LNCaP clone FGC (cell line): ENCODE data around the gene CPA3.

Experiments
- DNase-seq: peaks from one replicate; pipeline ENCODE4 v3.0.0-alpha.2; 2011; ENCODE audit warnings: low read depth
- H3K4me3 ChIP-seq: 2 replicates; pipeline ENCODE4 v1.5.1; 2011; ENCODE audit warnings: mild to moderate bottlenecking, low read depth, low read length, control low read depth
- TF ChIP-seq, protein P1 (sequence below): IDR thresholded peaks from 2 replicates; pipeline ENCODE4 v1.5.1; 2012; ENCODE audit warnings: mild to moderate bottlenecking; ENCODE audit not compliant: control insufficient read depth, insufficient read depth; ENCODE audit errors: extremely low read depth

CPA3 gene

GRCh38 chr3:148911173-148911572, 46.1 kb downstream of the CPA3 start:
- TF ChIP-seq, protein P1, sequence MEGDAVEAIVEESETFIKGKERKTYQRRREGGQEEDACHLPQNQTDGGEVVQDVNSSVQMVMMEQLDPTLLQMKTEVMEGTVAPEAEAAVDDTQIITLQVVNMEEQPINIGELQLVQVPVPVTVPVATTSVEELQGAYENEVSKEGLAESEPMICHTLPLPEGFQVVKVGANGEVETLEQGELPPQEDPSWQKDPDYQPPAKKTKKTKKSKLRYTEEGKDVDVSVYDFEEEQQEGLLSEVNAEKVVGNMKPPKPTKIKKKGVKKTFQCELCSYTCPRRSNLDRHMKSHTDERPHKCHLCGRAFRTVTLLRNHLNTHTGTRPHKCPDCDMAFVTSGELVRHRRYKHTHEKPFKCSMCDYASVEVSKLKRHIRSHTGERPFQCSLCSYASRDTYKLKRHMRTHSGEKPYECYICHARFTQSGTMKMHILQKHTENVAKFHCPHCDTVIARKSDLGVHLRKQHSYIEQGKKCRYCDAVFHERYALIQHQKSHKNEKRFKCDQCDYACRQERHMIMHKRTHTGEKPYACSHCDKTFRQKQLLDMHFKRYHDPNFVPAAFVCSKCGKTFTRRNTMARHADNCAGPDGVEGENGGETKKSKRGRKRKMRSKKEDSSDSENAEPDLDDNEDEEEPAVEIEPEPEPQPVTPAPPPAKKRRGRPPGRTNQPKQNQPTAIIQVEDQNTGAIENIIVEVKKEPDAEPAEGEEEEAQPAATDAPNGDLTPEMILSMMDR, result no peak
- DNase-seq, result no peak

DNA sequence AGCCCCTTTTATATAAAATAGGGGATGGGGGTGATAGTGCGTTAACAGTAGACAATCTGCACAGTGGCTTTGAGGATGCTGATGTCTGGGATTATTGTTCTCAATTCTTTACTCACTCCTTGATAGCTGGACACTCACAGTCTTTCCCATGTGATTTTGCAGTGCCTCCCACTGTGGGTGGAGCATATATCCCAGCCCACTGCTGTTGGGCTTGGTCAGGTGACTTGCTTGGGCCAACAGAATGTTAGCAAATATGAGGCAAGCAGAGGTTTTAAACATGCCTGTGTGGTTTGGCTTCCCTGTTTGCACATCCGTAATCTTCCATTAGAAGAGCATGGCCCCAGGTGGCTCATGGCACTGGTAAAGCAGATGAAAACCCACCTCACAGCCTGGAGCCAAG, 46.5 kb downstream of the CPA3 start:
- no peak overlapping the region for H3K4me3 ChIP-seq
- no peak for DNase-seq
- TF ChIP-seq, protein P1, result no peak

More at GRCh38 chr3:148911173-148911572, 46.1 kb downstream of the CPA3 start:
- no peak overlapping the region for H3K4me3 ChIP-seq

DNA sequence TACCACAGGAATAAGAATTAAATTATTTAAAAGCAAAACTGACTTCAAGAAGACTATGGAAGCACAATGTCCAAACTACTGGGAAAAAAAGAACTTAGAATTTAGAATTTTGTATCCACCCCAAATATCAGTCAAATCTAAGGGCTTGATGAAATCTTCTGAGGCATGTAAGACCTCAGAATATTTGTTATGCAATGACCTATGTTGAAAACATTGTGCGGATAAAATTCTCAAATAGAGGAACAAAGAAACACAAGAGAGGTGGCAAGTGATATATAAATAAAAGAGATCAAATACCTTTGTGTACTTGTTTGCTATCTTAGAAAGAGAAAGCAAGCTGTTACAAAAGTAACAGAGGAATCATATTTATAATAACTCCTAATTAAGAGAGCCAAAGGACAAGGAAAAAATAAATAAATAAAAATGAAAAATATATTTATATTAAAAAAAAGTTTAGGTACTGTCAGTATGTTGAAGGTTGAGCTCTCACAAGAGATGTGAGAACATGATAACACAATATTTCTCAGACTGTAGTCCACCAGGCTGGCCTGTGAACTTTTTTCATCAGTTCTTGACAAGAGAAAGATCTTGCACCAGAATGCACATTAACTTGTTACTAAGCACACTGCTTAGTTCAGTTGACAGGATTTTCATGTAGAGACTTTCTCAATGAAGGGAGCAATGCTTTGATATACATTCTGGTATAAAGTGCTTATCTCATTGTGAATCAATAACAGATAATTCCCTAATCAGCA, 50.0 kb downstream of the CPA3 start:
- no peak overlapping the region for H3K4me3 ChIP-seq
- no peak for DNase-seq
- TF ChIP-seq, protein P1, result no peak

- DNase-seq, result no peak
- H3K4me3 ChIP-seq, result no peak overlapping the region
- TF ChIP-seq, protein P1, result no peak
These were observed 51.0 kb downstream of the CPA3 start for GRCh38 chr3:148916132-148916531.

DNA sequence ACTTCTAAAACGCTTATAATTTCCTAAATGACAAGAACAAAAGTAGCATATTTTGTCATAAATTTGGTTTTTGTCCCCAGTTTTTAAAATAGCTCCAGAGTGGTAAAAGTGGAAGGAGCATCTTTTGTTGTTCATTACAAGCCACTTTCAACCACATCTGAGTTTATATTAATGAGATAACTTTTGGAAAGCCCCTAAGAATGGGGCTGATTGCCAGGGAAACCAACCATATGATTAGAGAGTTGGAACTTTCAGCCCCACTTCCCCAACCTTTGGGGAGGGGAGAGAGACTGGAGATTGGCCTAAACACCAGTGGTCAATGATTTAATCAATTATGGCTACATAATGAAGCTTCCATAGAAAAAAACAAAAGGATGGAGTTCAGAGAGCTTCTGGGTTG, 57.4 kb downstream of the CPA3 start:
- no peak for DNase-seq
- TF ChIP-seq, protein P1, result no peak
- H3K4me3 ChIP-seq, result no peak overlapping the region

DNA sequence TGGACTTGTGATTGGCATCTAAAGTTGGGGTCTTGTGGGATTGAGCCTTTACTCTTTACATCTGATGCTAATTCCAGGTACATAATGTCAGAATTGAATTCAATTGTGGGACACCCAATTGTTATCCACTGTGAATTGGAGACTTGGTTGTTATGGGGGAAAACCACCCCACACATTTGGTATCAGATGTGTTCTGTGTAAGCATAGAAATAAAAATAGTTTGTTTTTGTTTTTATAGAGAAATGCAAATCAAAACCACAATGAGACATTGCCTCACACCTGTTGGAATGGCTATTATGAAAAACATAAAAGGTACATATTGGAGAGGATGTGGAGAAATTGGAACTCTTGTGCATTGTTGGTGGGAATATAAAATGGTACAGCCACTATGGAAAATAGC, 58.5 kb downstream of the CPA3 start:
- TF ChIP-seq, protein P1, result no peak
- DNase-seq, result no peak
- H3K4me3 ChIP-seq, result no peak overlapping the region

DNA sequence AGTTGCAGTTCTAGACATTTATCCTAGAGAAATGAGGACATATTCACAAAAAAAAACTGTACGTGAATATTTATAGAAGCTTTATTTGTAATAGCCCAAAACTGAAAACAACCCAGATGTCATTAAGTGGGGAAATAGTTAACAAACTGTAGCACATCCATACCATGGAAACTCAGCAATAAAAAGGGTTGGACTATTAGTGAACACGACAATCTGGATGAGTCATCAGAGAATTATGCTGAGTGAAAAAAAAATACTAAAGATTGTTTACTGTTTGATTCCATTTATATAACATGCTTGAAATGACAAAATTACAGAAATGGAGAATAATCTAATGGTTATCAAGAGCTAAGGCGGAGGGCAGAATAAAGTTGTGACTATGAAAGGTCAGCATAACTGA, 59.5 kb downstream of the CPA3 start:
- TF ChIP-seq, protein P1, result no peak
- no peak for DNase-seq

More for the DNA sequence above, 59.5 kb downstream of the CPA3 start:
- no peak overlapping the region for H3K4me3 ChIP-seq
